HG03439 (cell line): Measurements from ENCODE around the gene ARHGEF33.

Source experiments
- ATAC-seq: cut with Tn5 transposase; IDR thresholded peaks from one replicate; pipeline ENCODE4 v1.9.1; 2021; ENCODE audit warnings: mild to moderate bottlenecking, moderate library complexity; ENCODE audit not compliant: unreplicated experiment

Gene ARHGEF33

DNA sequence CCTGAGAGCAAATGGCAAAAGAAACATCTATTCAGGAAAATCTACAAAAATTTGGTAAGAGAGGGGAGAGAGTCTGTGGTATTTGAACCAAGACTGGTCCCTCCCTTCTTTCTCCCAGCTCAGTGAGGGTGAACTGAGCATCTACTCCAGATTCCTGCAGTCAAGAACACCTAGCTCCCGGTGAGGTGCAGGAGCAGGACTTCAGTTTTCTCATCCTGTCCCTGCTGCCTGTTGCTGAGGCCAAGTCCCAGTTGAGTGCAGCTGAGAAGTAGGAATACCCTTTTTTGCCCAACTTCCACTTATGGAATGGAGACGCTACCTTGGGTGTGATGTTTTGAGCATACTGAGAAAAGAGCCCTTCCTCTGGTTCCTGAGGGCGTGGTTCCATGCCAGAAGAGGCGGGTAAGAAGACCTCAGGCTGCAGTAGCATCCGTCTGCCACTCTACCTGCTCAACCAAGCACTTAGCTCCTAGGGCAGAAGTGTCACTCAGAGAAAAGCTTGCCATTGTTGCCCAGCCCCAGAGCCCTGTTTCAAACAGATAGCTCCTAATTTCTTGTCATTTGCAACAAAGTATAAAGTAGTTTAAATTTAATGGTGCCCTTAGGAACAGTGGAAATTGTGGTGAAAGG, 118.3 kb downstream of the ARHGEF33 start:
- no peak for ATAC-seq

DNA sequence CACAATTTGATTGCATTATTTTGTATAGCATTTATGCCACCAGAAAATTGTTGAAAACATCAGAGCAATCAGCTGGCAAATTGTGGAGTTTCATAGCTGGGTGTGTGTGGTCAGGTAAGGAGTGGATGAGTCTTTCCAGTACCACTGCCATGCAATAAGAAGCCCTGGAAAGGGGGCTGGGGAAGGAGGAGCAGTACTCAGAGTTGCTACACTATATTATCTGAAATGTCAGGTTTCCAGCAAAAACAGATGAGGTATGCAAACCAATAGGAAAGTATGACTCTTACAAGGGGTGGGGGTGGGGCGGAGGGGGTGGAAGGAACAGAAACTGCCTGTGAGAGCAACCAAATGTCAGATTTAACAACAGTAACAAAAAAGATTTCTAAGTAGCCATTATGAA, 119.0 kb downstream of the ARHGEF33 start:
- no peak for ATAC-seq

DNA sequence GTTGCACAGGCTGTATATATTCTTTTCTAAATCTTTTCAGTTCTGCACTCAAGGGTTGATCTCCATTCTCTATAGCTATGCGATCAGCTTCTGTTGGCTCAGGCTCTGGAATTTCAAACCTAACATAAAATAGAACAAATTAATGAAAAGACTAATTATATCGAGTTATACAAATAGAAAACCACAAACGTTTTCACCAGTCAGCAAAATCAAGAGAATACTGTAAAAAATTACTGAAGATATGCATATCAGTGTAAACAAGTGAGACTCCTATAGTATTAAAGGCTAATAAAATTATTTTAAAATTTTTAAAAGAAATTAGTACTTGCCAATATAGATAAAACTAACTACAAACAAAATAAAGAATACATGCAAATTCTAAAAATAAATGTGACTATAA, 124.2 kb downstream of the ARHGEF33 start:
- ATAC-seq: no peak

DNA sequence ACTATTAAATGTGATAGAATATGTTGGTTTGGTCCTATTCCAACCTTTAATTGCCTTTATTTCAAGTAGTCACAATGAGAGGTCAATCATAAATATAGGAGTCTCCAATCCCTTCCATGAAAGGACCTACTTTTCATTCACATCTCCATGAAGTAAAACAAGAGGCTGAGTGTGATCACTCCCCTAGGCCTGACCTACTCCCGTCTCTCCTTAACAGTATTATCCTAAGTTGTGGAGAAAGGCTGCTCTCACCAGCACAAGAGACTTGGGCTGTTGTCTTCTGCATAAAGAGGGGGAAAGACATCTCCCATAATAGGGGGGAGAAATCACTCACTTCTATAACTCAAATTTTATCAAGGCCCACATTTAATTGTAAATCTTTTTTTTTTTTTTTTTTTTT, 125.7 kb downstream of the ARHGEF33 start:
- ATAC-seq: no peak

DNA sequence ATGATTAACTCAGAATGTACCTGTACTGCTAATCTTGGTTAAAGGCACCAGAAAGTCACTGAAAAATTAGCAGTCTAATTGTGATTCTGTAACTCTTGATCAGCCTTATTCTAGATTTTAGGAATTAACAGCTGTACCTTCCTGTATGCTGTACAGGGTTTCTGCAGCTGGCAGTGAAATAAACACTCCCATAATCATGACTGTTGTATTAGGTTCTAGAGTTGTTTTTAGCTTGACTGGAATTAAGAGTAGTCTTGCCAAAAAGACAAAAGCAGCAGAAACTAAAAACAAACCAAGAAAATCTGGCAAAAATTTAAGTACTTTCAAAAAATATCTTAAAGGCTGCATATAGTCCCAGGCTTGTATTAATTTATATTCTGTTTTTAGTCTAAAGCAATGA, 127.7 kb downstream of the ARHGEF33 start:
- no peak for ATAC-seq

DNA sequence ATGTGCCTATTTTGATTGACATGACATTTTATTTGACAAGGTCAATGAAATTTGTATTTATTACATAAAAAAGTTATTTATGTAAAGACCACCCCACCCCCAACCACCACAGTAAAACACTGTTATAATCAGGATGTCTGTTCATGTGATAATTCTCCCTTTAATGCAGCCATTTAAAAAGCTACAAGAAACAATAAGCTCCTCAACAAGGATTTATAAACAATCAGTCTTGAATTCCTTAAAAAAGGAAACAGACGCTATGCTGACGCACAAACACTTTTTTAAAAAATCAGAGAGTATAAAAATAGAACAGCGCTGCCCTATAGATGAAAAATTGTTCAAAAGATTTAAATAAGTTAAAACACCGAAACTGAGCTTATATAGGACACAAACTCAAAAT, 129.0 kb downstream of the ARHGEF33 start:
- ATAC-seq: no peak

DNA sequence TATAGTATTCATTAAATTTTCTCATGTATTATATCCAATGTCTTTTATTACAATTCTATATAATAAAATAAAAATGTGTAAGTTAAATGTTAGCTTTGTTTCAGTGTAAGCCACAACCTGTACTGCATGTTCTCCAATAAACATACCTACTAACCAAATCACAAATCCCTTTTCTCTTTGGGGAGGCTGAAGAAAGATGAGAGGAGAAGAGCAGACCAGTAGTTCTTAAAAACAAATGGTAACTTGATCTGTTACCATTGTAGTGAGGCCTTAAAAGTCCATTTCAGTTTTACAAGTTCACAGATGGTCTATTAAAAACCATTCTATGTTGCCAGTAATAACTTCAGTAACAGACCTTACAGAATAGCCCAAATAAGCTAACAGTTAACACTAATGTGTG, 130.7 kb downstream of the ARHGEF33 start:
- ATAC-seq: no peak

DNA sequence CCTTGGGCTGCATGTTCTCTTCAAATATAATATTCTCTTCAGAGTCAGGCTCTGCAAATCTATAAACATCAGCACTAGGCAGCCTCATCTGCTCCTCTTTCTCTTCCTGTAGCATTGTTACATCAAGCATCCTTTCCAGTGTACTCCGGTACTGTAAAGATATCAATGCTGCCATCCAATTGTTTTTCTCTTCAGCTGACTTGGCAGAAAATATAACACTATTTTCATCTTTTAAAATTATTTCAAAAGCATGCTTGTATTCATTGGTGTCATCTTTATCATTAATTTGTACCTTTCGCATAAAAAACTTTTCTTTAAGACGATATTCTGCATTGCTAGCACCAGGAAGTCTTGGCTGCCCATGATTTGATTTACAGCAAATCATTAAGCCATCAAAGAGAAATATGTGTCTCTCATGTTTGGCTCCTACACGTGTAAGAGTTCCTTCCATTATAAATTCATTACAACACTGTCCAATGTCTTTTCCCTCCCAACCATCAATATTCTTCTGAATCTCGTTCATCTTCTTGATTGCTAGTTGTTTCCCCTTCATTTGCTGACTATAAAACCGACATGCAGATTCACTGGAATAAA, 133.1 kb downstream of the ARHGEF33 start:
- ATAC-seq: no peak

DNA sequence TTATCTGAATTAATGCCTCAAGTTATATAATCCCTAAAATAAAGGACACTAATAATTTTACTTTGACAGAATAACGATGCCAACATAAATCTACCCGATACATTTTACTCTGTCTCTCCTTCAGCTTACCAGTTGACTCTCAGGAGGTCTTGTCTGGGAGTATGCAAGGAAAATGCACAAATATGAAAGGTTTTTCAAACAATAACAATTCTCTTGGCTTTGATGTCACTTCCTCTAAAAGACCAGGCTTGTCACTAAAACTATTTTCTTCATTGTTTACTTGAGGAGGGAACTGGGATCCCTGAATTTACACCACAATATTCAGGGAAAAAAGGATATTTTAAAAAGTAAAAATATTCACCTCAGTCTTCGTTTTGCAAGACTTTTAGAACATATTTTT, 134.0 kb downstream of the ARHGEF33 start:
- no peak for ATAC-seq

DNA sequence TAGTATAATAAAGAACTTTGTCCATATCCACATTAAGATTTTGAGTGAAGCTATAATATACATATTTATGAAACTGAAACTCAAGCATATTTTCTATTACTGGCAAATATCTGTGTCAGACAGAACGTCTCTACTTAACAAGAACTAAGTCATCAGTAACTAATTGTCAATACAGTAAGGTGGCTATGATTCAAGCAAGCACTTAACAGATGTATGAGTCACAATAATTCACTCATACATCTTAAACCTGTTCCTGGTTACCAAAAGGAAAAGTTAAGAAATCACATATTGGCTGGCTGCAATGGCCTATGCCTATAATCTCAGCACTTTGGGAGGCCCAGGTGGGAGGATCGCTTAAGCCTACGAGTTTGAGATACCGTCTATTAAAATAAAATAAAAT, 135.2 kb downstream of the ARHGEF33 start:
- ATAC-seq: no peak
